HG03095 (cell line): Measurements from ENCODE around the gene LACTB.

Experiments used
- ATAC-seq: cut with Tn5 transposase; IDR thresholded peaks from one replicate; pipeline ENCODE4 v1.9.1; 2021; ENCODE audit warnings: moderate library complexity; ENCODE audit not compliant: unreplicated experiment

Gene LACTB, protein sequence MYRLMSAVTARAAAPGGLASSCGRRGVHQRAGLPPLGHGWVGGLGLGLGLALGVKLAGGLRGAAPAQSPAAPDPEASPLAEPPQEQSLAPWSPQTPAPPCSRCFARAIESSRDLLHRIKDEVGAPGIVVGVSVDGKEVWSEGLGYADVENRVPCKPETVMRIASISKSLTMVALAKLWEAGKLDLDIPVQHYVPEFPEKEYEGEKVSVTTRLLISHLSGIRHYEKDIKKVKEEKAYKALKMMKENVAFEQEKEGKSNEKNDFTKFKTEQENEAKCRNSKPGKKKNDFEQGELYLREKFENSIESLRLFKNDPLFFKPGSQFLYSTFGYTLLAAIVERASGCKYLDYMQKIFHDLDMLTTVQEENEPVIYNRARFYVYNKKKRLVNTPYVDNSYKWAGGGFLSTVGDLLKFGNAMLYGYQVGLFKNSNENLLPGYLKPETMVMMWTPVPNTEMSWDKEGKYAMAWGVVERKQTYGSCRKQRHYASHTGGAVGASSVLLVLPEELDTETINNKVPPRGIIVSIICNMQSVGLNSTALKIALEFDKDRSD

DNA sequence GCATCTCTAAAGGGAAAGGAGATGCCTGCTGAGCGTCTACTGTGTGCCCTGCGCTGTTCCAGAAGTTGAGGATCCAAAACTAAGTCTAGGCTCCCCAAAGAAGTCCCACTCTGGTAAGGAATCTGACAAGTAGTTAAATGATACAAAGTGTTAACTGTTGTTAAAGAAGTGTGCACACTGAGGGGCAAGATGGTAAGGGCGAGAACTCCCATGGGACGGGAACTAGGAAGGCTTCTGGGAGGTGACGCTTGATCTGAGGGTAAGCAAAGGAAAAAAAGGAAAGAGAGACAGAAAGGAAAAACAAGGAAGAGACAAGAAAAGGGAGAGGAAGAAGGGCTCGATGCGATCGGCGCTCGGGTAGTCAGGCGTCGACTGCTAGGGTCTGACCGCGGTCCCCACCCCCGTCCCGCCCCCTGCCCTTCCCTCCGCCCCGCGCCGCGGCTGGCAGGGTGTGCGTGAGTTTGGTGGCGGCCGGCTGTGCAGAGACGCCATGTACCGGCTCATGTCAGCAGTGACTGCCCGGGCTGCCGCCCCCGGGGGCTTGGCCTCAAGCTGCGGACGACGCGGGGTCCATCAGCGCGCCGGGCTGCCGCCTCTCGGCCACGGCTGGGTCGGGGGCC is at the start of gene LACTB:
LACTB (plus strand) TSS at position 480 of the 620 bp plus-strand sequence; CDS start at position 491, 11 bp downstream.
- peak; percentile 64 for ATAC-seq

- ATAC-seq: no peak
These were observed 49.5 kb upstream of the LACTB start for GRCh38 chr15:63072023-63072650.

GRCh38 chr15:63072809-63073277 is 48.8 kb upstream of the LACTB start:
- ATAC-seq: no peak

- ATAC-seq: no peak
These were observed 48.0 kb upstream of the LACTB start for GRCh38 chr15:63073497-63074172.

GRCh38 chr15:63075015-63075983 is 46.4 kb upstream of the LACTB start:
- ATAC-seq: no peak

- no peak for ATAC-seq
These were observed 45.5 kb upstream of the LACTB start for GRCh38 chr15:63075984-63076713.

- no peak for ATAC-seq
These were observed 45.0 kb upstream of the LACTB start for GRCh38 chr15:63076714-63077046.

GRCh38 chr15:63077952-63078351 is 43.7 kb upstream of the LACTB start:
- ATAC-seq: no peak

DNA sequence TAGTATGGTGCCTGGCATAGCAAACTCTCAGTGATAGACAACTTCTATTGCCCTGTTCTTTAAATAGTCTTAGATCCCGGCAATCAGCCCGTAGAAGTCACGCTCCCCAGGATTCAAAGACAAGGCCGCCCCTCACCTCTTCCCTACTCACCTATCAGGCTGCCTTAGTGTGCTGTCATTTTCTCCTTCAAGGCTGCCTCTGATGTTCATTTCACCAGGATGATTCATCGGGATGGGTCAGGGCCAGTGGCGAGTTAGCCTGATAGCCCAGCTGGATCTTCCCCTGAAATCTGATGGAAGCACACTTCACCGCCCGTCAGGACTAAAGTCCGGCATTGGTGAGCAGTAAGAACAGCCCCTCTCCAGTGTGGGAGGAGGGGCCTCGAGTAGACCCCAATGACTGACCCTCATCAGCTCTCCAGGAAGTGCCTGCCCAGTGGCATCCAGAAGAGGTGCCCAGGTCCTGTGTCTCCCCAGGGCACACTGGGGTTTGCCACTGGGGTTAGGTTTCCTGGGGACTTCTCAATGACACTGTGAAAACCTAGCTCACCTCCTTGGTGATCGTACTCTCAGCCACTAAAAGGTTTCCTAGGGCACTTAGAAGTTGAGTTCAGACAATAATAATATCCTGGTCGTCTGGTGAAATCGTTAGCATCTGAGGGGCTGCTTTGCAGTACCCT is 41.6 kb upstream of the LACTB start:
- no peak for ATAC-seq

DNA sequence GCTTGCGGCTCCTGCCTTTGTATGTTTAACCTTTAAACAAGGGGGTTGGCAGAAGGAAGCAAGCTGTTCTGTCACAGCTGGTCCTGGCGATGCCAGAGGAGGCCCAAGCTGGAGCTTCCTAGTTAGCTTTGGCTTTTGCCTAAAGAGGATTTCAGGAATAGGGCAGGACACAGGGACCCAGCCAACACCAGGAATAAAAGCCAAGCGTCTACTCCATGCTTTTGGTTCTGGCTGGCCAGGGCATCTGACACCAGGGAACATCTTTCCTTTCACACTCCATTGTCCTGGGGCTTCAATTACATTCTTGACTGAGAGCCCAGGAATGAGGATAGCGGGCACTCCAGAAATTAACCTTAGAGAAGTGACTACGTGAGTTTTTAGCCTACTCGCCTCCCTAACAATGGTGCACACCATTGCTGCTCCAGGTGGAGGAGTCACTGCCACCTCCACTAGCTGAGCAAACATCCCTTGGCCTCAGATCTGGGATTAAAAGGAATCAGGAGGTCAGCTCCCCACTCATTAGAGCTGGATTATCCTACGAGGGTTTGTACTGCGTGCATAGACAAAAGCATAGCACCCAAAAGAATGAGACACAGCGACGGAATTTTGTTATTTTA is 40.9 kb upstream of the LACTB start:
- ATAC-seq: no peak

DNA sequence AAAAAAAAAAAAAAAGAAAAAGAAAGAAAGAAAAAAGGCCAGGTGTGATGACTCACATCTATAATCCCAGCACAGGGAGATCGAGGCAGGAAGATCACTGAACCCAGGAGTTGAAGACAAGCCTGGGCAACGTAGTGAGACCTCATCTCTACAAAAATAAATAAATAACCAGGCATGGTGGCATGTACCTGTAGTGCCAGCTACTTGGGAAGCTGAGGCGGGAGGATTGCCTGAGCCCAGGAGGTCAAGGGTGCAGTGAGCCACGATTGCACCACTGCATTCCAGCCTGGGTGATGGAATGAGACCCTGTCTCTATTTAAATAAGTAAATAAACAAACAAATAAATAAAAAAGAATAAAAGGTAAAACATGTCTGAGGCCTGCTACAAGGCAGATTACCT is 39.3 kb upstream of the LACTB start:
- ATAC-seq: no peak

DNA sequence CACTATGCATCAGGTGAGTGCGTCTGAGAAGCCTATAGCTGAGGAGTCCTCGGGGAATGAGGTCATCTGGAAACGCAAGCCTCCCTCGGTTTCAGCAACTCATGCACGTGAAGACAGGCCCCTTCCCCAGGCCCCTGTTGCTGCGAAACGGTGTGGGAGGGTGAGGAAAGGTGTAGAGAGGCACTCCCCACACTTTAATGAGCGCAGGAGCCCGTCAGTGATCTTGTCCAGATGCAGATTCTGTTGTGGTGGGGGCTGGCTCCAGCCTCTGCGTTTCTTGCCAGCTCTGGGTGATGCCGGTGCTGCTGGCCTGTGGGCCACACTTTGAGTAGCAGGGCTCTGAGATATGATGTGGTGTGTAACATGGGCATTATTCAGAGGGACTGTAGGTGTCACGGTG is 38.6 kb upstream of the LACTB start:
- ATAC-seq: no peak

DNA sequence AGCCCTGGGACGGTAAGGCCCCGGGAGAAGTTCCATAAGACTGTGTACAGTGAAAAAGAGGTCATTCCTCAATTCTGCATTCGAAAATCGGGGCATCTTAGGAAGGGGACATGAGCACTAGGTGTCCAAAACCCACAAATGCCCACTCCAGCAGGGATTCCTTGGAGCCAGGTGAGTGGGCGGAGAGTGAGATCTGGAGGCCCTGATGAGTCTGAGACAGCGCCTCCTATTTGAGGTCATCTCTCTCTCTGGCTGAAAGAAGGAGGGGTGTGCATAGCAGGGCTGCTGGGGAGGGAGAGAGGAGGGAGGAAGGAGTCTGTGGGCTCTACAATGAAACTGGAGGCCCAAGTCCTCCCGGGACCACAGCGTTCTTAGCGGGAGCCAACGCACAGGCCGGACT is 38.1 kb upstream of the LACTB start:
- no peak for ATAC-seq

DNA sequence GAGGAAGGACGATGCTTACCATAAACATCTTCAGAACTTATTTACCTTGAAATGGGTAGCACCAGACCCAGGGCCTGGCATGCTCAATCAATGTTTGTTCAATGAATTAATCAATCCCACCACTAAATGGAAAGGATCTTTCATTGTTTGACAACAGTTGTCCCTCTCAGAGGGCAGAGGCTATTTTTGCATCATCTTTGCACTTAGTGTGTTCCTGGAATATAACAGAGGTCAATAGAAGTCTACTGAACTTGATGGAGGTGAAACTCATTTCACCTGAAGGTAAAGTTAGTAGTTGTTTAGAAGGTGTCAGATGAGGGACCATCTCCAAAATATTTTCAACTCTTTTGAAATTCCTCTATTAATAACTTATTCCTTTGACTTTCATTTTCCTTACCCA is 36.9 kb upstream of the LACTB start:
- no peak for ATAC-seq

DNA sequence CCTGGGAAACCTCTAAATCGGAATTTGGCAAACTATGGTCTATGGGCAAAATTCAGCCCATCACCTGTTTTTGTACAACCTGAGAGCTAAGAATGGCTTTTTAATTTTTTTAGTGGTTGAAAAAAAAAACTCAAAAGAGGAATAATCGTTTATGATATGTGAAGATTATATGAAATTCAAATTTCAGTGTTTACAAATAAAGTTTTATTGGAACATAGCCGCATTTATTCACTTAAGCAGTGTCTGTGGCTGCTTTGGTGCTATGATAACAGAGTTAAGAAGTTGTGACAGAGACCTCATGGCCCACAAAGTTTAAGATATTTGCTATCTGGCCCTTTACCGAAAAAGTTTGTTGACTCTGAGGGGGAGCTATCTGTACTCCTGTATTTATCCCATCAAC is 36.4 kb upstream of the LACTB start:
- ATAC-seq: no peak

- no peak for ATAC-seq
These were observed 35.4 kb upstream of the LACTB start for GRCh38 chr15:63086271-63086670.

GRCh38 chr15:63086947-63087346 is 34.7 kb upstream of the LACTB start:
- no peak for ATAC-seq

DNA sequence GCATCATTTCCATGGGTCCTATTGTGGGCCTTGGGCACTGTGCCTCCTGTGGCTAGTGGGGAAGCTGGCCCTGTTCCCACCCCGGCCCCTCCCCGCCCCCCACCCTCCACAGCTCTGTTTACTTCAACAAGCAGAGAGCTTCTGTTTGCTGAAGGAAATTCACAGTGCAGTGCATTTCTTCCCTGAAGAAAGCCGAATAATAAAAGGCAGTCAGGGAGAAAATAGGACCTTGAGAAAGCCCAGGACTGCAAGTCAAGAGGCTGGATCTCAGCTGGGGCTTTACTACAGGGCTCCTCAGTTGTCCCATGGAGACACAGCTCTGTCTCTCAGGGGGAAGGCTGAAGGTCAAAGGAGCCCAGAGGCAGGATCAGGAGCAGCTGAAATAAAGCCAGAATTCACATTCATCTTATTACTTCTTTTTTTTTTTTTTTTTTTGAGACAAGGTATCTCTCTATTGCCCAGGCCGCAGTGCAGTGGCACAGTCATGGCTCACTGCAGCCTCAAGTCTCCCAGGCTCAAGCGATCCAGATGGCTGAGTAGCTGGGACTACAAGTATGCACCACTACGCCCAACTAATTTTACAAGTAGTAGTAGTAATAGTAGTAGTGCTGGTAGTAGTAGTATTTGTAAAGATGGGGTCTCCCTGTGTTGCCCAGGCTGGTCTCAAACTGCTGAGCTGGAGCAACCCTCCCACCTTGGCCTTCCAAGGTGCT is 33.0 kb upstream of the LACTB start:
- no peak for ATAC-seq
